ENCODE data around the gene QKI.

QKI gene

GRCh38 chr6:163573503-163574179, 159.1 kb downstream of the QKI start:
- no peaks in the 10 kb centered on the region for H3K4me1 ChIP-seq (ENCODE audit: control insufficient read depth in 2 of 2, insufficient read depth in 2 of 2, low read length in 2 of 2)
- no peak overlapping the region for H3K27ac ChIP-seq (ENCODE audit: low read depth in 2 of 2, low read length in 2 of 2)

GRCh38 chr6:163576114-163576513, 161.6 kb downstream of the QKI start:
- Histone ChIP-seq H3K27ac (ENCODE audit: low read depth in 2 of 2, low read length in 2 of 2) (no peak overlapping the region), H3K36me3 (ENCODE audit: control insufficient read depth in 2 of 2, insufficient read depth in 2 of 2, low read length in 2 of 2) (no peaks in the 10 kb centered on the region), H3K9ac (ENCODE audit: low read depth in 1 of 2, low read length in 2 of 2) (no peak overlapping the region), H3K4me1 (ENCODE audit: control insufficient read depth in 2 of 2, insufficient read depth in 2 of 2, low read length in 2 of 2) (no peaks in the 10 kb centered on the region), H3K4me3 (ENCODE audit: low read length in 2 of 2) (no peak overlapping the region), H3K27me3 (ENCODE audit: control insufficient read depth in 2 of 2, insufficient read depth in 2 of 2, low read length in 2 of 2) (no peaks in the 10 kb centered on the region), H3K9me3 (ENCODE audit: control insufficient read depth in 2 of 2, low read length in 2 of 2) (no peaks in the 10 kb centered on the region)

More at GRCh38 chr6:163573503-163574179, 159.1 kb downstream of the QKI start:
- Histone ChIP-seq H3K36me3 (ENCODE audit: control insufficient read depth in 2 of 2, insufficient read depth in 2 of 2, low read length in 2 of 2) (peaks cover 0 to 4% of the 10 kb centered on the region in 2 donors), H3K4me3 (ENCODE audit: low read length in 2 of 2) (no peak overlapping the region), H3K9ac (ENCODE audit: low read depth in 1 of 2, low read length in 2 of 2) (no peak overlapping the region), H3K9me3 (ENCODE audit: control insufficient read depth in 2 of 2, low read length in 2 of 2) (no peaks in the 10 kb centered on the region), H3K27me3 (ENCODE audit: control insufficient read depth in 2 of 2, insufficient read depth in 2 of 2, low read length in 2 of 2) (no peaks in the 10 kb centered on the region)

GRCh38 chr6:163577404-163577803, 162.9 kb downstream of the QKI start:
- H3K36me3 ChIP-seq (ENCODE audit: control insufficient read depth in 2 of 2, insufficient read depth in 2 of 2, low read length in 2 of 2), result no peaks in the 10 kb centered on the region
- no peaks in the 10 kb centered on the region for H3K4me1 ChIP-seq (ENCODE audit: control insufficient read depth in 2 of 2, insufficient read depth in 2 of 2, low read length in 2 of 2)
- no peak overlapping the region for H3K4me3 ChIP-seq (ENCODE audit: low read length in 2 of 2)
- H3K9me3 ChIP-seq (ENCODE audit: control insufficient read depth in 2 of 2, low read length in 2 of 2), result no peaks in the 10 kb centered on the region
- no peak overlapping the region for H3K27ac ChIP-seq (ENCODE audit: low read depth in 2 of 2, low read length in 2 of 2)
- no peak overlapping the region for H3K9ac ChIP-seq (ENCODE audit: low read depth in 1 of 2, low read length in 2 of 2)
- H3K27me3 ChIP-seq (ENCODE audit: control insufficient read depth in 2 of 2, insufficient read depth in 2 of 2, low read length in 2 of 2), result no peaks in the 10 kb centered on the region

GRCh38 chr6:163579111-163579879, 164.8 kb downstream of the QKI start:
- H3K4me1 ChIP-seq (ENCODE audit: control insufficient read depth in 2 of 2, insufficient read depth in 2 of 2, low read length in 2 of 2), result no peaks in the 10 kb centered on the region
- no peak overlapping the region for H3K9ac ChIP-seq (ENCODE audit: low read depth in 1 of 2, low read length in 2 of 2)
- H3K36me3 ChIP-seq (ENCODE audit: control insufficient read depth in 2 of 2, insufficient read depth in 2 of 2, low read length in 2 of 2), result no peaks in the 10 kb centered on the region
- H3K4me3 ChIP-seq (ENCODE audit: low read length in 2 of 2), result no peak overlapping the region
- no peaks in the 10 kb centered on the region for H3K9me3 ChIP-seq (ENCODE audit: control insufficient read depth in 2 of 2, low read length in 2 of 2)
- H3K27me3 ChIP-seq (ENCODE audit: control insufficient read depth in 2 of 2, insufficient read depth in 2 of 2, low read length in 2 of 2), result no peaks in the 10 kb centered on the region
- H3K27ac ChIP-seq (ENCODE audit: low read depth in 2 of 2, low read length in 2 of 2), result no peak overlapping the region

GRCh38 chr6:163579880-163580295, 165.4 kb downstream of the QKI start:
- Histone ChIP-seq H3K36me3 (ENCODE audit: control insufficient read depth in 2 of 2, insufficient read depth in 2 of 2, low read length in 2 of 2) (no peaks in the 10 kb centered on the region), H3K4me3 (ENCODE audit: low read length in 2 of 2) (no peak overlapping the region), H3K4me1 (ENCODE audit: control insufficient read depth in 2 of 2, insufficient read depth in 2 of 2, low read length in 2 of 2) (no peaks in the 10 kb centered on the region), H3K27ac (ENCODE audit: low read depth in 2 of 2, low read length in 2 of 2) (no peak overlapping the region), H3K9me3 (ENCODE audit: control insufficient read depth in 2 of 2, low read length in 2 of 2) (no peaks in the 10 kb centered on the region), H3K27me3 (ENCODE audit: control insufficient read depth in 2 of 2, insufficient read depth in 2 of 2, low read length in 2 of 2) (no peaks in the 10 kb centered on the region), H3K9ac (ENCODE audit: low read depth in 1 of 2, low read length in 2 of 2) (no peak overlapping the region)

GRCh38 chr6:163580311-163581030, 166.0 kb downstream of the QKI start:
- no peak overlapping the region for H3K4me3 ChIP-seq (ENCODE audit: low read length in 2 of 2)
- no peaks in the 10 kb centered on the region for H3K4me1 ChIP-seq (ENCODE audit: control insufficient read depth in 2 of 2, insufficient read depth in 2 of 2, low read length in 2 of 2)
- no peak overlapping the region for H3K27ac ChIP-seq (ENCODE audit: low read depth in 2 of 2, low read length in 2 of 2)
- no peaks in the 10 kb centered on the region for H3K36me3 ChIP-seq (ENCODE audit: control insufficient read depth in 2 of 2, insufficient read depth in 2 of 2, low read length in 2 of 2)
- H3K9ac ChIP-seq (ENCODE audit: low read depth in 1 of 2, low read length in 2 of 2), result no peak overlapping the region
- no peaks in the 10 kb centered on the region for H3K27me3 ChIP-seq (ENCODE audit: control insufficient read depth in 2 of 2, insufficient read depth in 2 of 2, low read length in 2 of 2)
- H3K9me3 ChIP-seq (ENCODE audit: control insufficient read depth in 2 of 2, low read length in 2 of 2), result no peaks in the 10 kb centered on the region

GRCh38 chr6:163583558-163583957, 169.0 kb downstream of the QKI start:
- H3K9me3 ChIP-seq (ENCODE audit: control insufficient read depth in 2 of 2, low read length in 2 of 2), result no peaks in the 10 kb centered on the region
- H3K4me3 ChIP-seq (ENCODE audit: low read length in 2 of 2), result no peak overlapping the region
- H3K36me3 ChIP-seq (ENCODE audit: control insufficient read depth in 2 of 2, insufficient read depth in 2 of 2, low read length in 2 of 2), result no peaks in the 10 kb centered on the region
- H3K4me1 ChIP-seq (ENCODE audit: control insufficient read depth in 2 of 2, insufficient read depth in 2 of 2, low read length in 2 of 2), result no peaks in the 10 kb centered on the region
- H3K9ac ChIP-seq (ENCODE audit: low read depth in 1 of 2, low read length in 2 of 2), result no peak overlapping the region
- no peak overlapping the region for H3K27ac ChIP-seq (ENCODE audit: low read depth in 2 of 2, low read length in 2 of 2)
- H3K27me3 ChIP-seq (ENCODE audit: control insufficient read depth in 2 of 2, insufficient read depth in 2 of 2, low read length in 2 of 2), result no peaks in the 10 kb centered on the region

GRCh38 chr6:163585932-163586437, 171.5 kb downstream of the QKI start:
- Histone ChIP-seq H3K9me3 (ENCODE audit: control insufficient read depth in 2 of 2, low read length in 2 of 2) (no peaks in the 10 kb centered on the region), H3K27ac (ENCODE audit: low read depth in 2 of 2, low read length in 2 of 2) (no peak overlapping the region), H3K36me3 (ENCODE audit: control insufficient read depth in 2 of 2, insufficient read depth in 2 of 2, low read length in 2 of 2) (no peaks in the 10 kb centered on the region), H3K4me1 (ENCODE audit: control insufficient read depth in 2 of 2, insufficient read depth in 2 of 2, low read length in 2 of 2) (no peaks in the 10 kb centered on the region), H3K4me3 (ENCODE audit: low read length in 2 of 2) (no peak overlapping the region), H3K9ac (ENCODE audit: low read depth in 1 of 2, low read length in 2 of 2) (no peak overlapping the region), H3K27me3 (ENCODE audit: control insufficient read depth in 2 of 2, insufficient read depth in 2 of 2, low read length in 2 of 2) (no peaks in the 10 kb centered on the region)

GRCh38 chr6:163586888-163587287, 172.4 kb downstream of the QKI start:
- H3K4me1 ChIP-seq (ENCODE audit: control insufficient read depth in 2 of 2, insufficient read depth in 2 of 2, low read length in 2 of 2), result no peaks in the 10 kb centered on the region
- H3K27me3 ChIP-seq (ENCODE audit: control insufficient read depth in 2 of 2, insufficient read depth in 2 of 2, low read length in 2 of 2), result no peaks in the 10 kb centered on the region
- H3K9ac ChIP-seq (ENCODE audit: low read depth in 1 of 2, low read length in 2 of 2), result no peak overlapping the region
- no peaks in the 10 kb centered on the region for H3K9me3 ChIP-seq (ENCODE audit: control insufficient read depth in 2 of 2, low read length in 2 of 2)
- H3K27ac ChIP-seq (ENCODE audit: low read depth in 2 of 2, low read length in 2 of 2), result no peak overlapping the region
- no peak overlapping the region for H3K4me3 ChIP-seq (ENCODE audit: low read length in 2 of 2)
- H3K36me3 ChIP-seq (ENCODE audit: control insufficient read depth in 2 of 2, insufficient read depth in 2 of 2, low read length in 2 of 2), result no peaks in the 10 kb centered on the region
